Amygdala (tissue), 56 donors: ENCODE measurements around the gene CORO1C.
"Not testable (repeated sequence)": the region's sequence is repeated elsewhere in the genome, so short reads cannot be mapped to it uniquely, and the experiment has no call there.

ENCODE experiments used
- DNase-seq, 56 donors: peaks; one replicate each; lab custom pipeline; 2025; lab: John Stamatoyannopoulos, UW

Gene CORO1C

GRCh38 chr12:108656247-108656646 is 75.1 kb downstream of the CORO1C start:
- DNase-seq = not testable (repeated sequence)

GRCh38 chr12:108655812-108656175 is 75.5 kb downstream of the CORO1C start:
- DNase-seq = not testable (repeated sequence)

- not testable (repeated sequence) for DNase-seq
These were observed 76.7 kb downstream of the CORO1C start for GRCh38 chr12:108654622-108655021.

- DNase-seq = no peak
These were observed 77.4 kb downstream of the CORO1C start for GRCh38 chr12:108653922-108654321.

- no peak for DNase-seq
These were observed 78.2 kb downstream of the CORO1C start for GRCh38 chr12:108653082-108653516.

- no peak for DNase-seq
These were observed 81.2 kb downstream of the CORO1C start for GRCh38 chr12:108650083-108650482.

- no peak for DNase-seq
These were observed 81.6 kb downstream of the CORO1C start for GRCh38 chr12:108649669-108650068.

- no peak for DNase-seq
These were observed 82.2 kb downstream of the CORO1C start for GRCh38 chr12:108649126-108649525.

- DNase-seq = no peak
These were observed 82.9 kb downstream of the CORO1C start for GRCh38 chr12:108648371-108648770.

- DNase-seq = no peak
These were observed 83.6 kb downstream of the CORO1C start for GRCh38 chr12:108647585-108648287.

- DNase-seq = peak in 1 of 56 donors; percentile 11
These were observed 84.4 kb downstream of the CORO1C start for GRCh38 chr12:108646600-108647579.

GRCh38 chr12:108645686-108646599 is 85.4 kb downstream of the CORO1C start:
- DNase-seq = no peak

- DNase-seq = no peak
These were observed 86.6 kb downstream of the CORO1C start for GRCh38 chr12:108644811-108645120.

- peak in 29 of 56 donors; percentile 18 to 74 (median 39) for DNase-seq
These were observed 87.1 kb downstream of the CORO1C start for GRCh38 chr12:108643941-108644810.

GRCh38 chr12:108642899-108643654 is 88.2 kb downstream of the CORO1C start:
- no peak for DNase-seq

GRCh38 chr12:108642269-108642870 is 88.9 kb downstream of the CORO1C start:
- DNase-seq = no peak

- peak in 2 of 56 donors; percentile 25 to 39 for DNase-seq
These were observed 89.7 kb downstream of the CORO1C start for GRCh38 chr12:108641446-108642268.
